Mucosa of stomach (tissue), 1 donor: ENCODE results near the gene CD53.

Experiments
- H3K27me3 ChIP-seq: one replicate; pipeline ENCODE4 v1.7.0; 2013; ENCODE audit warnings: mild to moderate bottlenecking, low read length; ENCODE audit not compliant: control insufficient read depth, insufficient read depth
- H3K36me3 ChIP-seq: one replicate; pipeline ENCODE4 v1.7.0; 2013; ENCODE audit warnings: low read length; ENCODE audit not compliant: control insufficient read depth, insufficient read depth
- H3K4me1 ChIP-seq: one replicate; pipeline ENCODE4 v1.7.0; 2013; ENCODE audit warnings: mild to moderate bottlenecking, low read length; ENCODE audit not compliant: control insufficient read depth, insufficient read depth
- H3K4me3 ChIP-seq: one replicate; pipeline ENCODE4 v1.7.0; 2013; ENCODE audit warnings: low read length
- H3K9ac ChIP-seq: one replicate; pipeline ENCODE4 v1.7.0; 2013; ENCODE audit warnings: mild to moderate bottlenecking, low read length, moderate library complexity
- H3K9me3 ChIP-seq: one replicate; pipeline ENCODE4 v1.7.0; 2013; ENCODE audit warnings: mild to moderate bottlenecking, low read length, moderate library complexity; ENCODE audit not compliant: control insufficient read depth
- donor health status: Pancreatic carcinoma.

Gene CD53

GRCh38 chr1:110878591-110878990 is 5.6 kb downstream of the CD53 start:
- H3K9me3 ChIP-seq, result no peaks in the 10 kb centered on the region
- H3K4me3 ChIP-seq, result no peak overlapping the region
- H3K4me1 ChIP-seq, result peaks cover 7% of the 10 kb centered on the region
- H3K9ac ChIP-seq, result no peak overlapping the region
- no peaks in the 10 kb centered on the region for H3K36me3 ChIP-seq
- H3K27me3 ChIP-seq, result no peaks in the 10 kb centered on the region

GRCh38 chr1:110878993-110879392 is 6.0 kb downstream of the CD53 start:
- no peaks in the 10 kb centered on the region for H3K36me3 ChIP-seq
- H3K4me1 ChIP-seq, result peaks cover 7% of the 10 kb centered on the region
- H3K27me3 ChIP-seq, result no peaks in the 10 kb centered on the region
- H3K9me3 ChIP-seq, result no peaks in the 10 kb centered on the region
- H3K4me3 ChIP-seq, result no peak overlapping the region
- no peak overlapping the region for H3K9ac ChIP-seq

- H3K36me3 ChIP-seq, result no peaks in the 10 kb centered on the region
- no peaks in the 10 kb centered on the region for H3K9me3 ChIP-seq
- H3K4me1 ChIP-seq, result peaks cover 7% of the 10 kb centered on the region
- no peak overlapping the region for H3K4me3 ChIP-seq
- H3K9ac ChIP-seq, result no peak overlapping the region
- H3K27me3 ChIP-seq, result no peaks in the 10 kb centered on the region
Observed at GRCh38 chr1:110879758-110880606, 7.0 kb downstream of the CD53 start.

GRCh38 chr1:110880708-110881374 is 7.9 kb downstream of the CD53 start:
- Histone ChIP-seq H3K27me3 (no peaks in the 10 kb centered on the region), H3K9ac (no peak overlapping the region), H3K36me3 (no peaks in the 10 kb centered on the region), H3K4me3 (no peak overlapping the region), H3K9me3 (no peaks in the 10 kb centered on the region), H3K4me1 (no peaks in the 10 kb centered on the region)

GRCh38 chr1:110888049-110888448 is 15.1 kb downstream of the CD53 start:
- H3K36me3 ChIP-seq, result no peaks in the 10 kb centered on the region
- no peak overlapping the region for H3K4me3 ChIP-seq
- H3K9me3 ChIP-seq, result no peaks in the 10 kb centered on the region
- H3K27me3 ChIP-seq, result no peaks in the 10 kb centered on the region
- no peak overlapping the region for H3K9ac ChIP-seq
- no peaks in the 10 kb centered on the region for H3K4me1 ChIP-seq

- H3K9ac ChIP-seq, result no peak overlapping the region
- no peaks in the 10 kb centered on the region for H3K27me3 ChIP-seq
- H3K4me3 ChIP-seq, result no peak overlapping the region
- H3K4me1 ChIP-seq, result no peaks in the 10 kb centered on the region
- no peaks in the 10 kb centered on the region for H3K36me3 ChIP-seq
- no peaks in the 10 kb centered on the region for H3K9me3 ChIP-seq
Observed at GRCh38 chr1:110888641-110889040, 15.7 kb downstream of the CD53 start.

GRCh38 chr1:110890474-110891196 is 17.7 kb downstream of the CD53 start:
- H3K4me1 ChIP-seq, result no peaks in the 10 kb centered on the region

GRCh38 chr1:110893908-110894490 is 21.1 kb downstream of the CD53 start:
- H3K9me3 ChIP-seq, result no peaks in the 10 kb centered on the region
- no peaks in the 10 kb centered on the region for H3K36me3 ChIP-seq
- H3K4me1 ChIP-seq, result no peaks in the 10 kb centered on the region
- no peaks in the 10 kb centered on the region for H3K27me3 ChIP-seq
- H3K4me3 ChIP-seq, result no peak overlapping the region
- no peak overlapping the region for H3K9ac ChIP-seq

More at GRCh38 chr1:110890474-110891196, 17.7 kb downstream of the CD53 start:
- Histone ChIP-seq H3K9ac (no peak overlapping the region), H3K9me3 (no peaks in the 10 kb centered on the region), H3K27me3 (no peaks in the 10 kb centered on the region), H3K36me3 (no peaks in the 10 kb centered on the region), H3K4me3 (no peak overlapping the region)

GRCh38 chr1:110896090-110896489 is 23.1 kb downstream of the CD53 start:
- Histone ChIP-seq H3K9me3 (no peaks in the 10 kb centered on the region), H3K36me3 (no peaks in the 10 kb centered on the region), H3K4me1 (no peaks in the 10 kb centered on the region), H3K27me3 (no peaks in the 10 kb centered on the region), H3K4me3 (no peak overlapping the region), H3K9ac (no peak overlapping the region)

- H3K4me1 ChIP-seq, result no peaks in the 10 kb centered on the region
- no peak overlapping the region for H3K4me3 ChIP-seq
- H3K9me3 ChIP-seq, result no peaks in the 10 kb centered on the region
- H3K9ac ChIP-seq, result no peak overlapping the region
- no peaks in the 10 kb centered on the region for H3K27me3 ChIP-seq
- H3K36me3 ChIP-seq, result no peaks in the 10 kb centered on the region
Observed at GRCh38 chr1:110897681-110898080, 24.7 kb downstream of the CD53 start.

GRCh38 chr1:110898734-110899457 is 25.9 kb downstream of the CD53 start:
- Histone ChIP-seq H3K36me3 (no peaks in the 10 kb centered on the region), H3K27me3 (no peaks in the 10 kb centered on the region), H3K4me1 (no peaks in the 10 kb centered on the region), H3K9ac (no peak overlapping the region), H3K4me3 (no peak overlapping the region), H3K9me3 (no peaks in the 10 kb centered on the region)
